Suprapubic skin (tissue), 3 donors: ENCODE measurements around the gene ZBTB20.

ENCODE experiments used
- CTCF ChIP-seq, 2 donors: fragments of 200-600 bp in 1 of 2; fragments of 450-650 bp in 1 of 2; sonication (generic) in 1 of 2; IDR thresholded peaks; one replicate each; pipeline ENCODE4 v1.5.1; 2016 to 2019; ENCODE audit warnings: antibody characterized with exemption in 2 of 2, mild to moderate bottlenecking in 1 of 2, moderate library complexity in 1 of 2
- EP300 ChIP-seq: sonication (generic); formaldehyde crosslinking; IDR thresholded peaks from one replicate; pipeline ENCODE4 v1.6.1; 2017; ENCODE audit warnings: antibody characterized with exemption
- POLR2A ChIP-seq, 2 donors: fragments of 450-650 bp; IDR thresholded peaks; one replicate each; pipeline ENCODE4 v1.6.1; 2017; ENCODE audit warnings: antibody characterized with exemption in 2 of 2, mild to moderate bottlenecking in 2 of 2, moderate library complexity in 2 of 2

DNA sequence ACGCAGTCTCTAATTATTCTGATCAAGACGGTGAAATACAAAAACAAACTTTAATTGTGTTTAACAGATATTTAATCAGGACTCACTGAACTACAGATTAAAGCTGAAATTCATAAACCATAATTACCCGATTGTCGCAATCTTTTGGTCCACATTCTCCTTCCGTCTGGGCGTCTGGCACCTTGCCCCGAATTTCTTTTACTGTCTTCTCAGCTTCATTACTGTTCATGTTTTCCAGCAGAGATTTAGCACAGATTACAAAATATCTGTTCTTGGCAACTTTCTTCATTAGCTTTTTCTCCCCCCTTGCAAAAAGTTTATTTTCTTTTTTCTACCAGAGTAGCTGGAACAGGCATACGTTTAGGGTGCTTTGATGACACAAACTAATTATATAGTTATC, 581.9 kb downstream of the ZBTB20 start:
- TF ChIP-seq POLR2A (IDR thresholded peaks at IDR 0.05) (no peak), CTCF (IDR thresholded peaks at IDR 0.05) (no peak), EP300 (no peak)
